GM19035 (cell line): ENCODE measurements around the gene ISY1.
"Not testable (repeated sequence)": the region's sequence is repeated elsewhere in the genome, so short reads cannot be mapped to it uniquely, and the experiment has no call there.

Source experiments
- ATAC-seq: cut with Tn5 transposase; IDR thresholded peaks from one replicate; pipeline ENCODE4 v1.9.1; 2021; ENCODE audit not compliant: unreplicated experiment

ISY1 gene

DNA sequence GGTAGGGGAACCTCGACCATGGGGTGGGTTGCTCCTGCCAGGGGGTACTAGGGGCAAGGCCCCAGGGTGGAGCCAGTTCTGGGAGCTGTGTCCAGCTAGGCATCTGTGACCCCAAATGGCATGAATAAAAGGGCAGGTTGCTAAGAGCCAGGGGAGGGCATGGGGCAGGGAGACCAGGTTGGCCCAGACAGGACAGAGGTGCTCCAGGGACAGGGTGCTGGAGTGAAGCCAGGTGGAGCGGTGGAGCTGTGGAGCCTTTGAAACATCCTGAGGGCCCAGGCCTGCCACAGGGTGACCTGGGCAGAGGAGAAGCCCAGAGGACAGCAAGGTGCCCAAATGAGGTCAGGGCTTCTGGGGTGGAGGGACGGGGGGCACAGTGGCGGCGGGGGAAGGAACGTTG is 72.6 kb downstream of the ISY1 start:
- not testable (repeated sequence) for ATAC-seq

DNA sequence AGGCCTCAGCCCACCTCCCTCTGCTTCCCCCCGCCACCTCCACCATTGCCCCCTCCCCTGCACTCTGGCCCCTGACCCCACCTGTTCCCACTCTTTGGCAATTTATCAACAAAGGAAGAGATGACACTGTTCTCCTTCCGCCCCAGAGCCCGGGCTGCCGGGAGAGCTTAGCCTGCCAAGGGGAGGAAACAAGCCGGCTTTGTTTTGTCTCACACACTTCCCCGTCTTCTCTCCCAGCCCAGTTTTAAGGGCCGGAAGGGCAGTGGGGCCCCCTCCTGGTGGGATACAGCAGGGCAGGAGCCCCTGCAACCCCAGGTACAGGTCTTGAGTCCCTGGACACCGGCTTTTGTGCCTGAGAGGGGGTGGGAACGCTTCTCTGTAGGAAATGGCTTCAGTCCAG is 73.0 kb downstream of the ISY1 start:
- ATAC-seq, result not testable (repeated sequence)

DNA sequence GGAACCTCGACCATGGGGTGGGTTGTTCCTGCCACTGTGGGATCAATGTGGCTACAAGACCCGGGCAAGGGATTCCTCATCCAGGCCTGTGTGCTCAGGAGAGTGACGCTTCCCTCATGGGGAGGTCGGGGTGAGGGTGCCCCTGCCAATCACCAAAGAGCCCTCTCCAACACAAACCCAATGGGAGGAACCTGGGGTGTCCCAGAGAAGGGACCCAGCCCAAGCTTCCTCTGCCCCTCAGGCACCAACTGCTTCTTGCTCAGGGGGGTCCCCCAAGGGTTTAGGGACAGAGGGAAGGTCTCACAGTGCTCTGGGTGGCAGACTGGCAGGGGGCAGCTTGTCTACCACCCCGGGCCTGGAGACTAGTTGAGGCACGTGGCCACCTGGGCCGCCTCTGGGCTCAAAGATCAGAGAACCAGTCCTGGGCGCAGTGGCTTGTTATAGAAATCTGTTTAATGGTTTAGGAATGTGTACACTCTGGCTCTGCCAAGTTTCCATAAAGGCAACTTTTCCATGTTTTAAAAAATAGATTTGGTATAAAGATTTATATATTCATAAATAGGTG is 73.6 kb downstream of the ISY1 start:
- no peak for ATAC-seq

DNA sequence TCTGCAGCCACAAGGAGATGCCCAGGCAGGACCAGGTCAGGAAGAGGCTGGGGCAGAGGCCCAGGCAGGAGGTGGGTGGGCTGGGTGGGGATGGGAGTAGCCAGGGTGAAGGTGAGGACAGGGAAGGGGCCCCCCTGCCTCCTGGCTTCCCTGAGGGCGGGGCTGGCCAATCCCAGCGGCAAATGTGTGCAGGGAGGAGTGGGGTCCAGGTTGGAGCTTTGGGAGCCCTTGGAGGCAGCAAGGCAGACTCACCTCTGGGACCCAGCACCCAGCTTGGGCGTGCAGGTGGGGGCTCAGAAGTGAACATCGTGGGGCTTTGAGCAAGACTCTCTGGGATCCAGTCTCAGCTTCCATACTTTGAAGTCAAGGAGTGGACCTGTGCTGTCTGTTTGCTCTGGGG is 75.0 kb downstream of the ISY1 start:
- no peak for ATAC-seq

DNA sequence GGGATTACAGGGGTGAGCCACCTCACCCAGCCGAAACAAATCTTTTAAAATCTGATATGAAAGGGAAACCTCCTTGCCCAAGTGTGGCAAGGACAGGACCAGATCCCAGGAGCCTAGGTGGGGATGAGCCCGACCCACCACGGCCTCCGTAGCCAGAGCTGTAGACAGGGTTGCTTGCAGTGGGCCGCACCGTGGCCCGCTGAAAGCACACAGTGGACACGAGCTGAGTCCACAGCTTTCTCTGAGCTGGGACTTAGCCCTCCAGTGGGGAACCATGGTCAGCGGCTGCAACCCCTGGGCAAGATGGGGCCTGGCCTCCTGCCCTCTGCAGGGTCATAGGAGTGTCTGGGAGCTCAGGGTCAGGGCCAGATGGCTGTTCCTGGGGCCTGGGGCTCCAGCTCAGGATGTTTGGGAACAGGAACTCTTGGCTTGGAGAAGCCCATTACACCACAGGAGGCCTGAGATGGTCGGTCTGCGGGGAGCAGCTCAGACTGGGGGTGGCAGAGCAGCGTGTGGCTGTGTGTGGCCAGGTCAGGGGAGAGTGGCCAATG is 75.6 kb downstream of the ISY1 start:
- ATAC-seq, result no peak

DNA sequence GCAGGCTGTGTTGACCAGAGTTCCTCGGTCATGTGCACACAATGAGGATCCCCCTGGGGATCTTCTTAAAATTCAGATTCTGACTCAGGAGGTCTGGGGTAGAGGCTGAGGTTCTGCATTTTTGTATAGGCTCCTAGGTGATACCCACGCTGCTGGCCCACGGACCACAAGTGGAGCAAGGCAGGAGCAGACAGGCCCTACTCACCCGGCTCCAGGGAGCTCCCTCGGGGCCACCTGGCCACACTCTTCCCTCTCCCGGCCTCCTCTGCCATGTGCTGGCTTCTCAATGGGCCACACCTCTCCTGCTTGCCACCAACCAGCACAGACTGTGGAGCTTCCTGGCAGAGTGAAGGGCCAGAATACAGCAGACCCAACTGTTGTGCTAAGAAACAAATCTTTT is 76.4 kb downstream of the ISY1 start:
- no peak for ATAC-seq

DNA sequence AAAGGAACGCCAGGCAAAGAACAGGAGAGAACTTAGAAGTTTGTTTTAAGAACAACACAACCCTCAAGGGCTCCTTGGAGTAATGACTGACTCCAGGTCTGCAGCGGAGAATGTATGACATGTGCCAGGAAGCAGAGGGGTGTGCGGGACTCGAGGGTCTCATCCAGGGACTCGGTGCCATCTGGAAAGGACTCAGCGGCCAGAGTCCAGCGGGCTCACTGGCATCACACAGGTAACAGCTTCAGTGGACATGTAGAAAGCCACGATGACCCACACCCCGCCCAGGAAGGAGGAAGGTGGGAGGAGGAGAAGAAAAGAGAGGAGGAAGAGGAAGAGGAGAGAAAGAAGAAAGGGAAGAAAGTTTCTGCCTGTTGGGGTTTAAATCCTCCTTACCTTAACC is 78.8 kb downstream of the ISY1 start:
- ATAC-seq, result no peak

DNA sequence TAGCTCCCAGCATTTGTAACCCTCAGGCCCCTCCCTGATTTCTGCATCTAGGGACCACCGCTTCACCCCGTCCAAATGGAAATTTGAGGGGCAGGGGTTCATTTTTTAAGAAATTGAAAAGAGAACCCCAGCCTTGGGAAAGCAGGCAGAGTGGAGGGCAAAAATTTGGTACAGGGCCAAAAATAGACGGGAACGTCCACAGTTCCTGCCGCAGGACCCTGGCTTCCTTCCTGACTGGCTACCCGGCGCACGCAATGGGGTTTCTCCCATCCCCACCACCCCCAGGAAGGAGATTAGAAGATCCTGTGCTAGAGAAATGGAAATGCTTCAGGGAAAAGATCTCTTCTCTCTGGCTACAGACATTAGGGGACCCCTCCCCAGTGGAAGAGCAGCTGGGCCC is 79.4 kb downstream of the ISY1 start:
- ATAC-seq, result no peak

DNA sequence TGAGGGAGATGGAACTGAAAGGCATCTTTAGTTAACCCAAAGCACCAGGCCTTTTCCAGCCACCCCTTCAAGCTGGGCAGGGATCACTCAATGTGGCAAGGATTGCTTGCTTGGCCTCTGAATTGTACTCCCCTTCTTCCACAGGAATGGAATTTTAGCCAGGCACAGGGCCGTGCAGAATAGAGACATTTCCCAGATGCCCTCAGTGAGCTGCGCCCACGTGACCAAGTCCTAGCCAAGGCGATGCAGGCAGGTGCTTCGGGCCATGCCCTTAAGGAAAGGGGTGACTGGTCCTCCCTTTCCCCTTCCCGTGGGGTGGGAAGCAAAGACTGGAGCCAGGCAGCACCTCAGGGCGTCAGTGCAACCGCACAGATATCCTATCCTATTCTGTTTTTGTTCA is 82.4 kb downstream of the ISY1 start:
- ATAC-seq, result no peak
